Measurements from ENCODE around the gene GUCY1A2. TPM values are rescaled to one million over a fixed set of nuclear protein-coding genes. Genes with fewer than 3 reads are reported as not detected.

Gene GUCY1A2
- total RNA-seq, 4 donors from 2014 or later, result 0.49 to 2.4 (median 1.3) TPM

DNA sequence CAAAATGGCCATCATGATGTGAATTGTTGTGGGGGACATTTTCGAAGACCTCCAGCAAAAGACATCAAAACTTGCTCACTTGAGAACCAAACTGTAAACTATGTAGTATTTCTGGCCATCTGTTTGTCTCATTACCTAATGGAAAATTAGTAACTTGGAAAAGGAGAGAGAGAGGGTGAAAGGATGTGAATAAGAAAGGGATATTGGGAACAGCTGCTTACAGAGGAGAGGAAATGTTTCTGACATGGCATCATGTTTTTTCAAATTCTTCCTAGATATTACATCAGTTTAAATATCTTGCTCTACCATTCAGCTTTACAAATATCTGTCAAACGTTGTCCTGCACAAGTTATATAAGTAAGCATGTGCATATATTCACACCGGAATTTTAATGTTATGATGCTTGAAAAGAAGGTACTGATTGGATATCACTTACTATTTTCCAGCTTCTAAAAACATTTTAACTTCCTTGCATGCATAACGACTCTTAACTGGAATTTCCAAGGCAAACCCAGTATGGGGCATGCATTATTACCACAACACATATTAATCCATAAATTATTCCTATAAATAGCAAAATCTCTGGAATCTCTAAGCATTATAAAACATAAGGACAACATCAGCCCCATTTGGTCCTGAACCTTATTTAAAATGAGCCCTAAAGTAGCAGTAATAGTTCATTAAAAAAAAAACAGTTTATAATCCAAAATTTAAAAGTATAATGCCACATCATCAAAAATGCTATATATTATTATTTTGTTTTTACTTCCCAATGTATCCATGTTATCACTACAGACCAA, 20.0 kb downstream of the GUCY1A2 start:
- DNase-seq (ENCODE audit: low spot score in 2 of 2), result no peak
- WGBS, 2 donors, result 58 to 64% methylated on average over 4 of the region's 4 CpGs
- TF ChIP-seq POLR2A (IDR thresholded peaks at IDR 0.05), result no peak
- TF ChIP-seq, protein P1, sequence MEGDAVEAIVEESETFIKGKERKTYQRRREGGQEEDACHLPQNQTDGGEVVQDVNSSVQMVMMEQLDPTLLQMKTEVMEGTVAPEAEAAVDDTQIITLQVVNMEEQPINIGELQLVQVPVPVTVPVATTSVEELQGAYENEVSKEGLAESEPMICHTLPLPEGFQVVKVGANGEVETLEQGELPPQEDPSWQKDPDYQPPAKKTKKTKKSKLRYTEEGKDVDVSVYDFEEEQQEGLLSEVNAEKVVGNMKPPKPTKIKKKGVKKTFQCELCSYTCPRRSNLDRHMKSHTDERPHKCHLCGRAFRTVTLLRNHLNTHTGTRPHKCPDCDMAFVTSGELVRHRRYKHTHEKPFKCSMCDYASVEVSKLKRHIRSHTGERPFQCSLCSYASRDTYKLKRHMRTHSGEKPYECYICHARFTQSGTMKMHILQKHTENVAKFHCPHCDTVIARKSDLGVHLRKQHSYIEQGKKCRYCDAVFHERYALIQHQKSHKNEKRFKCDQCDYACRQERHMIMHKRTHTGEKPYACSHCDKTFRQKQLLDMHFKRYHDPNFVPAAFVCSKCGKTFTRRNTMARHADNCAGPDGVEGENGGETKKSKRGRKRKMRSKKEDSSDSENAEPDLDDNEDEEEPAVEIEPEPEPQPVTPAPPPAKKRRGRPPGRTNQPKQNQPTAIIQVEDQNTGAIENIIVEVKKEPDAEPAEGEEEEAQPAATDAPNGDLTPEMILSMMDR (IDR thresholded peaks at IDR 0.05), result no peak
- H3K4me3 ChIP-seq (ENCODE audit: low read depth, poor library complexity, severe bottlenecking), result no peak overlapping the region
- intact Hi-C loops (cut with DNase I; ENCODE audit: low total_unique reads), result no loop called here

DNA sequence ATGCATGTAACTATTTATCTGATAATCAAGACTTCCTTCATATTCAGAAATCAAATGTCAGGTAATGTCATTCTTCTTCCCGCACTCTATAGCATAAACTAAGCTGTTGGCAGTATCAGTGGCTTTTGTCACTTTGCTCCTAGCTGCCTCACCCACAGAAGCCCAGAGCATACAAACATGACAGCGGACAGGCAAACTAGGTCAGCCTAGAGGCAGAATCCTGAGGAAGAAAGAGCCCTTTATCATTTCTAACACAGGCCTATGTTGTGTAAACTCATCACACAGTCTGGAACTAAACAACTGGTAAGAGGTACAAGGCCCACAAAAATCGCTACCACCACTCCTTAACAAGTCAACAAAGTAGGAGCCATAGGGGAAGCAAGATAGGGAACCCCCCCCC, 21.0 kb downstream of the GUCY1A2 start:
- no peak for DNase-seq (ENCODE audit: low spot score in 2 of 2)
- 85 to 90% methylated on average over 3 of the region's 3 CpGs for WGBS, 2 donors

DNA sequence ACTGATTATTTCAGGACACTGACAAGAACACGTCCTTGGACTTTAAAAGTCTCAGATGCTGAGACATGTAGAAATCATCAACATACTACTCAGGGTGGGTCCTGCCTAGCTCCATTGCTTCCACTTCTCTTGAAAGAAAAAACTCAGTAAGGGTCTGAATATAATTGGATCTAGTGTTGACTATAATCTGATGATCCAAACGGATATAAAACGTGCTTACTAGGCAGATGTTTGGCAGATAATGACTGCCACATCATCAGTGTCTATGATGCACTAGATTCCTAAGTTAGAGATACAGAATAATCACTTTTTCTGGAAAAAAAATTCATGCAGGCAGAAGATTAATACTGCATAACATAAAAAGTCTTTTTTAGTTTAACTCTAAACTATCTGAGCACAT, 21.6 kb downstream of the GUCY1A2 start:
- no peak for DNase-seq (ENCODE audit: low spot score in 2 of 2)
- 42 to 48% methylated on average over 3 of the region's 3 CpGs for WGBS, 2 donors
- no peak overlapping the region for H3K4me3 ChIP-seq (ENCODE audit: low read depth, poor library complexity, severe bottlenecking)
- intact Hi-C loops (cut with DNase I; ENCODE audit: low total_unique reads), result no loop called here
- no peak for TF ChIP-seq POLR2A (IDR thresholded peaks at IDR 0.05)
- TF ChIP-seq, protein P1 (IDR thresholded peaks at IDR 0.05), result no peak

More for the DNA sequence above, 21.0 kb downstream of the GUCY1A2 start:
- intact Hi-C loops (cut with DNase I; ENCODE audit: low total_unique reads), result no loop called here
- no peak for TF ChIP-seq POLR2A (IDR thresholded peaks at IDR 0.05)
- TF ChIP-seq, protein P1 (IDR thresholded peaks at IDR 0.05), result no peak
- no peak overlapping the region for H3K4me3 ChIP-seq (ENCODE audit: low read depth, poor library complexity, severe bottlenecking)

DNA sequence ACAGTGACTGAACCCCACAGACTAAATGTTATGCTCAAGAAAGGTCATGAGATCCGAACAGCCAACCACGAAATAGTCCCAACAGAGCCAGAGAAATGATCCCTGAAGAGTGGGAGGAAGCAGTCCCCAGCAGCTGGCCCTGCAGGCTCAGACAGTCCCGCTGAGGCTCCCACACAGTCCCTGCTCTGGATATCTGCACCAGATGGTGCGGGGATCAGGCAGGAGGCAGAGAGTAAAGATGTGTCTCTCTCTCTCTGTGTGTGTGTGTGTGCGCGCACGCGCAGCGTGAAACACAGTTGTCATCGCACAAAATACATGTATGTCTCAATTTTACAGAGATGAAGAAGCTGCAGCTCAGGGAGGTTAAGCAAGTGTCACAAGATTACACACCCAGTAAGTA, 27.9 kb downstream of the GUCY1A2 start:
- no peak overlapping the region for H3K4me3 ChIP-seq (ENCODE audit: low read depth, poor library complexity, severe bottlenecking)
- WGBS, 2 donors, result 51 to 64% methylated on average over 10 of the region's 10 CpGs
- no peak for TF ChIP-seq POLR2A (IDR thresholded peaks at IDR 0.05)
- DNase-seq (ENCODE audit: low spot score in 2 of 2), result no peak
- intact Hi-C loops (cut with DNase I; ENCODE audit: low total_unique reads), result no loop called here

DNA sequence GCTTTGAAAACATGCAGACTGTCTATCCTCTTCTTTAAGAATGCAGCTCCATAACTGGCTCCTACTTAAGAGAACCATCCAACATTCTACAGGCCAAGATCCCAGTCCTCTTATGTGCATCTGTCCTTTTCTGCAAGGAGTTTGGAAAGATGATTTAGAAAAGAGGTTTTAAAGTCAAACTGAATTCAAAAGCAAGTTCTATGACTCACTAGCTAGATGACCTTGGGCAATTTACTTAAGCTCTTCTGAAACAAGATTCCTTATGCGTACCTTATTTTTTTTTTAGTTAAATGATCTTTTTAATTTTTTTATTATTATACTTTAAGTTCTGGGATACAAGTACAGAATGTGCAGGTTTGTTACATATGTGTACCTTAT, 29.2 kb downstream of the GUCY1A2 start:
- 31 to 45% methylated on average over 1 of the region's 1 CpG for WGBS, 2 donors
- no peak for TF ChIP-seq POLR2A (IDR thresholded peaks at IDR 0.05)
- TF ChIP-seq, protein P1 (IDR thresholded peaks at IDR 0.05), result no peak
- intact Hi-C loops (cut with DNase I; ENCODE audit: low total_unique reads), result no loop called here
- H3K4me3 ChIP-seq (ENCODE audit: low read depth, poor library complexity, severe bottlenecking), result no peak overlapping the region
- no peak for DNase-seq (ENCODE audit: low spot score in 2 of 2)

DNA sequence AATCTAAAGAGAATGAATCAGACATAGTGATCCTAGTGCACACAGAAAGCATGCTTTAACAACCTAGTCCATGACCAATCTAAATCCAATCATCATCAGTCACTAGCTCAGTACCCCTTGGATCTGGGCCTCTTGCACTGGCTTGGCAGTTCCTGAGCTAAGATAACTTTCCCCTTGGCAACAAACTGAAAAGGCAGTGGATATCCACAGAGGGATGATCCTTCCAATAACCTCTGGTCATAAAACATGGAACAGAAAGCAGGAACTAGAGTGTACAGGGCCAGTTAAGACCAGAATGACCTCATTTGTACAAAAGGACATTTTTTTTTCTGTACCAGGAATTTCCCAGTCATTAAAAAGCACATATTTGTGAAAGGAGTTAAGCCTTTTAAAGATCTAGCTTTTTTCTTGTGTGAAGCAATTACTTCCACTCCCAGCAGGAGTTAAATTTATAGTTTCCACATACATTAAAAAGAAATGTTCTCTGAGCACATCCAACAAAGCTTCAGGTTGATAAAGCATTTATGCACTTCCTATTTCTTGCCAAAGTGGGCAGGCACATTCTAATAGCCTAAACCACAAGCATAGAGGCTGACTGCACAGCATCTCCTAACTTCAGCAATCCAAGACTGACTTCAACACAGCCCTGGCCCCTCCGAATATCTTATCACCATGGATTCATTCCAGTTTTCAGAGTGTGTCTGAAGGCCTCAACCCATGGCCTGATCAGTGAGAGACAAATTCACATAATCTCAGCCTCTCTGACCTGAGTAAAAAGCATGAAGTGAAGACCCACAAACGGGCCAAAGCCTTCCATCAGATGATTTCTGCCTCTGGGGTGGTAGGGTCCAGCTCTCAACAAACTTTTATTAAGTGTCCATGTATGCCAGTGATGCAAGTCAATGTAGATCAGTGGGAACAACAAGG, 29.9 kb downstream of the GUCY1A2 start:
- WGBS, 2 donors, result 44 to 59% methylated on average over 2 of the region's 2 CpGs
- TF ChIP-seq, protein P1 (IDR thresholded peaks at IDR 0.05), result no peak
- no peak for TF ChIP-seq POLR2A (IDR thresholded peaks at IDR 0.05)
- DNase-seq (ENCODE audit: low spot score in 2 of 2), result no peak
- no peak overlapping the region for H3K4me3 ChIP-seq (ENCODE audit: low read depth, poor library complexity, severe bottlenecking)
- intact Hi-C loops (cut with DNase I; ENCODE audit: low total_unique reads), result no loop called here
